GM12874 (cell line): ENCODE data around the gene RAB3C.

Source experiments
- CTCF ChIP-seq: IDR thresholded peaks from 2 replicates; pipeline ENCODE4 v1.5.1; 2011; ENCODE audit warnings: low read depth, mild to moderate bottlenecking, control low read depth, low read length, moderate library complexity; ENCODE audit not compliant: insufficient read depth

RAB3C gene

GRCh38 chr5:58666598-58667581, 84.0 kb downstream of the RAB3C start:
- TF ChIP-seq CTCF: no peak

- TF ChIP-seq CTCF: no peak
Measured at GRCh38 chr5:58670582-58670981, 87.7 kb downstream of the RAB3C start.

GRCh38 chr5:58671155-58671554, 88.3 kb downstream of the RAB3C start:
- no peak for TF ChIP-seq CTCF

- no peak for TF ChIP-seq CTCF
Measured at GRCh38 chr5:58672521-58672920, 89.6 kb downstream of the RAB3C start.

GRCh38 chr5:58674070-58674469, 91.2 kb downstream of the RAB3C start:
- no peak for TF ChIP-seq CTCF

GRCh38 chr5:58674711-58675110, 91.8 kb downstream of the RAB3C start:
- no peak for TF ChIP-seq CTCF

GRCh38 chr5:58675341-58675740, 92.5 kb downstream of the RAB3C start:
- no peak for TF ChIP-seq CTCF
